ENCODE data around the gene TRIP4. TPM values are rescaled to one million over a fixed set of nuclear protein-coding genes. Genes with fewer than 3 reads are reported as not detected.
A peak's percentile ranks its signal among the peaks of the same experiment; 100 is the strongest.

TRIP4 gene
- total RNA-seq, 1 experiment from 2014 or later, result 9.2 TPM

- DNase-seq (ENCODE audit: low read depth), result no peak
Measured at GRCh38 chr15:64447536-64448315, 60.1 kb downstream of the TRIP4 start.

GRCh38 chr15:64452988-64453688, 65.5 kb downstream of the TRIP4 start:
- DNase-seq (ENCODE audit: low read depth), result no peak

GRCh38 chr15:64453689-64454037, 66.0 kb downstream of the TRIP4 start:
- no peak for DNase-seq (ENCODE audit: low read depth)

DNA sequence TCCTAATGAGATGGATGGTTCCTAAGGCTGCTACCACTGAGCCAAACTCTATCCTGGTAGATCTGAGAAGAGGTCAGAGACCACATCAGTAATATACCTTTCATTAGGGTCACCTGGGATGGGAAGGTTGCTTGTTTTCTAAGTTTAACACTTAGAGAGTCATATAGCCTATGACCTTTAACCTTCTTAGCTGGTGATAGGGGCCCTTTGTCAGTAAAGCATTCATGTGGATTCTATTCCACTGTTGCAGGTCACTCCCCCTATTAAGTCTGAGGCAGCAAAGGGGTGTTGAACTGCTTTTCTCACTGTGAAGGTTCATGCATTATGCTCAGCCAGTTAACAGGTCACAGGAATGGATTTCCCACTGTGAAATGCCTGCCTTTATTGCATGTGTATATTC, 66.6 kb downstream of the TRIP4 start:
- no peak for DNase-seq (ENCODE audit: low read depth)

DNA sequence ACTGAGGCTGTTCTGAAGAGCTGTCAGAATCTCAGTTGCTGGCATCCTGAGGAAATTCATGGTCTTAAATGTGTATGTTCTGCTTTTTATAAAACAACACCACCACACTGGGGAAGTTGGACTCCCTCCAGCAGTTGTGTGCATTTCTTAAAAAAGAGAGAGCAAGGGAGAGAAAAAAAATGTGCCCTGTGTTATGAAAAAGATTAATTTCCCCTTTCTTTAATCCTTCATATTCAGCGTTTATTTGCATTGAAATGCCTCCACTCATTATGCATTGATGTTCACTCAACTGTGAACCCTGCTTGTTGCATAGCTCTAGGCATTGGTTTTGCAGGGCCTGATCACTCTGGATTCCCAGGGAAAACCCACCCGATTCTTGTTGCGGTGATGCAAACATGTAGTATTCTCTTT, 68.3 kb downstream of the TRIP4 start:
- no peak for DNase-seq (ENCODE audit: low read depth)

GRCh38 chr15:64456634-64457108, 69.0 kb downstream of the TRIP4 start:
- no peak for DNase-seq (ENCODE audit: low read depth)

DNA sequence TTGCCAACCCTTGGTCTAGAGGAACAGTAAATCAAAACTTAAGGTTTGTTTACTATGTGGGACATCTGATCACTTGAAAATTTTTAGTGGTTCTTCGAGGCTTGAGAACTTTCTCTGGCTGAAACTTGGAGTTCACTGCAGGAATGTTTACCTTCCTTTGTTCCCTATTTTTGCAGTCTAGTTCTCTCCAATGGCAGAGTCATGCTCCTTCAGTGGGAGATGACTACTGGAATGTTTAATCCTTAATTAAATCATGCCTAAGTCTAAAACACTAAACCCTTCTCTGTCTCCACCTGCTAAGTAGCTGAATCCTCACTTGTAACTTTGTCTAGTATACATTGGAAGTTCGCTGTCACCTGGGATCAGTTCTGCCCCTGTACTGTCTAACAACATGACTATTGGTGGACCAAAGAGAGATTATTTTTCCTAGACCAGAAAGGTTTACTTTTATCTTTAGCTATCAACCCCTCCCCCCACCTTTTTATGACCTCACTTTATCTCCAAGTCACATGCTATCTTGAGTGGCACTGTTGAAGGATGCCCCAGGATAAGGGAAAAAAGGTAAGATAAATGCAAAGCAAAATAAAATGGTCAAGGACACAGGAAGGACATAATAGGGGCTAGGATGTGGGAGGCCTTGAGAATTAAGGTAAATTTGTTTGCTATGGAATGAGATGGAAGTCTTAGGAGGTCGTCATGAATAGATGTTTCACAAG, 71.6 kb downstream of the TRIP4 start:
- DNase-seq (ENCODE audit: low read depth), result no peak

GRCh38 chr15:64460206-64460723, 72.6 kb downstream of the TRIP4 start, which contains the start of gene ZNF609:
Gene ZNF609 (plus strand): TSS chr15:64460578. CDS start chr15:64499420, 38,842 bp downstream.
- DNase-seq (ENCODE audit: low read depth), result peak; percentile 94

DNA sequence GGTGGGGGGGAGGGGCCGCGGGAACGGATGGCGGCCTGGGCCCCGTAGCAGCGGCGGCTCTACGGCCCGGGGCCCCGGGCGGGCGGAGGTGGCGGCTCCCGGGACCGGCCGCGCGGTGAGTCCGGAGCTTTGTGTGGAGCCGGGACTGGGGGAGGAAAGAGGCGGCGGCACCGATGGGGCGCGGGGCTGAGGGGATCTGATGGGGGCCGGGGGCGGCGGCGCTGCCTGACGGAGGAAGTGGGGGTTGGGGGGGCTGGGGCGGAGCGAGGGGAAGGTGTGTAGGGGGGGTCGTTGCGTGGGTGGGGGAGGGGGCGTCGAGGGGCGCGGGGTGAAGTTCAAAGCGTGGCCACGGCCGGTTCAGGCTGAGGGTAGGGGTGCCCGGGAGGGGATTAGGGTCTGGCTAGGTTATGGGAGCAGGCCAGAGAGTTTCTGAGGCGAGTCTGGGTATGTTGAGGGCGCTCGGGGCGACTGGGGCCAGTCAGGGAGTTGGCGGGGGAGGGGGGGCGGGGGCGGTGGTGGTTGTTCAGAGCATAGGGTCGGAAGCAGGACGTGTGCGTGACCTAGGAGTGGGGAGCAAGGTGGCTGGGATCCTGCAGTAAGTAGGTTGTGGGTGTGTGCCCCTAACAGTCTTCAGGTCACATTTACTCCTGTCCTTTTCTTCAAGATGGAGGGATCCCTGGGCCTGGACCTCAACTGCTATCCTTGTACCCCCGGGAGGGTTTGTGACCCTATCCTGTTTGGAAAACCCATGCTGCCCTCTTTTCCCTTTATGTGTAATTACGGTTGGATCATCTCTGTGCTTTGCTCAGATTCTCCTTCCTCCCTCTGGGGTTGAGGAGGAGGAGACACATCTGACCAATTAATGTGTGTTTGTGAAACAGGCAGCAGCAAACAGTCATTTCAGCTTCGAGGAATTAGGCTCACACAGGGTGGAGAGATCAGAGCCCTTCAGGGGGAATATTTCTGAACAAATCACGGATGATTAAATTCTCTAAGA, 73.4 kb downstream of the TRIP4 start:
- peak; percentile 91 for DNase-seq (ENCODE audit: low read depth)

DNA sequence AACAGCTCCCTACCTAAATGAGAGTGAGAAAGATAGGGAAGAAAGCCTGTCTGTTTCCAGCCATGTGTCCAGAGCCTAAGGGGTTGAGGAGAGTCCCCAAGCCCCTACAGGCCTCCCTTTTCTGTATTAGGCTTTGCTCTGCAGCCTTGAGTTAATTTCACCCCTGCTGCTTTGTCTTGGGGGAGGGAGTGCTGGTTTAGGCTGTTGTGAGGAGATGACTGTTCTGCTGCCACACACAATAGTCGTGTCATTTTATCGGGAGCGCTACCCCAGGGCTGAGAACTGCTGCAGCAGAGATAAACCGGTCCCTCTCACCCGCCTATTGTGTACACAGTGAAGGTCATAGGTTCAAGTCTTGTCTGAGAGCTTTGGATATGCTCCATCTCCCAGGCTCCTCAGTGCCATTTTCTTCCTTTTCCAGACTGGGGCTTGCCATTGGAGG, 74.1 kb downstream of the TRIP4 start:
- no peak for DNase-seq (ENCODE audit: low read depth)

GRCh38 chr15:64462492-64462891, 74.9 kb downstream of the TRIP4 start:
- DNase-seq (ENCODE audit: low read depth), result no peak

- DNase-seq (ENCODE audit: low read depth), result no peak
Measured at GRCh38 chr15:64464276-64465005, 76.8 kb downstream of the TRIP4 start.

DNA sequence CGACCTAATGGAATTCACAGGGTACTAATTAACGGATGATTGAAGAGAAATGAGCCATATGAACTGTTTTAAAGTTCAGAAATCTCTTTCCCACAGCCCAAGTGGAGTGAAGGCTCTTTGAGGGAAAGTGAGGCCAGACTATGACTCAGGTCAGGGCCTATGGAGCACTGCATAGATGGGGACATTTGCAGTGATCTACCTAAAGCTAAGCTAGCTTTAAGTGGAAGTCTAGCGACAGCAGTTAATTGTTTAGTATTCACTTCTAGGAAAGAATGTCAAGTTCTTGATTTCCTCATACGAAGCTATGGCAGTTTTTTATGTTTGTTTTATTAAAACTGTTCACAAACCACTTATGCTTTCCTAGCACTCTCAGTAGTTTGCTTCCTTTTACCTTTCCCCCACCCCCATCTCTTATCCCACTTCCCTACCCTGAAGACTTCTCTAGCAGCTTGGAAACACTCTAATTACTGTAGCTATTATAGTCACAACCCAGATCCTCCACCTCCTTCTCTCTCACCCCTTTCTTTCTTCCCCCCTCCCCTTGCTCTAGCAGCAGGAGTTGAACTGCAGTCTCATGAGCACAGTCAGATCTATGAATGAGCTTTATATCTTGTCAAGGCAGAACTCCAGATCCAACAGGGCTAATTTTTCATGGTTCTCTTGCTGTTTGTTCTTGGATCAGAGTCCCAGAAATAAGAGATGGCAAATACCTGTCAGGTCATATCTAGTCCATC, 78.9 kb downstream of the TRIP4 start:
- no peak for DNase-seq (ENCODE audit: low read depth)

- DNase-seq (ENCODE audit: low read depth), result no peak
Measured at GRCh38 chr15:64472161-64472560, 84.5 kb downstream of the TRIP4 start.

DNA sequence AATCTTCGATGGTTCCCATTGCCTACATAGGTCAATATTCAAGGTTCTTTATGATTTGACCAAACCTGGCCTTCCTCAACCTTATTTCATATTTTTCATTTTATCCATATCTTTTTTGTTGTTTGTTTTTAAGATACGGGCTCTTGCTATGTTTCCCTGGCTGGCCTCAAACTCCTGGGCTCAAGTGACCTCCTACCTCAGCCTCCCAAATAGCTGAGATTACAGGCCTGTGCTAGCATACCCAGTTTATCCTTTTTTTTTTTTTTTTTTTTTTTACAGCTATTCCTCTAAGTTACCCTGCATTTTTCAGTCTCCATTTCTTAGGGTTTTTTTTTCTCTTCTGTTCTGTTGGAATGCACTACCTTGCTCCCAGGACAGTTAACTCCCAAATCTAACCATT, 87.2 kb downstream of the TRIP4 start:
- DNase-seq (ENCODE audit: low read depth), result no peak

- DNase-seq (ENCODE audit: low read depth), result no peak
Measured at GRCh38 chr15:64476550-64476949, 88.9 kb downstream of the TRIP4 start.

- peak; percentile 59 for DNase-seq (ENCODE audit: low read depth)
Measured at GRCh38 chr15:64478863-64479262, 91.2 kb downstream of the TRIP4 start.

- DNase-seq (ENCODE audit: low read depth), result no peak
Measured at GRCh38 chr15:64480891-64481290, 93.3 kb downstream of the TRIP4 start.

DNA sequence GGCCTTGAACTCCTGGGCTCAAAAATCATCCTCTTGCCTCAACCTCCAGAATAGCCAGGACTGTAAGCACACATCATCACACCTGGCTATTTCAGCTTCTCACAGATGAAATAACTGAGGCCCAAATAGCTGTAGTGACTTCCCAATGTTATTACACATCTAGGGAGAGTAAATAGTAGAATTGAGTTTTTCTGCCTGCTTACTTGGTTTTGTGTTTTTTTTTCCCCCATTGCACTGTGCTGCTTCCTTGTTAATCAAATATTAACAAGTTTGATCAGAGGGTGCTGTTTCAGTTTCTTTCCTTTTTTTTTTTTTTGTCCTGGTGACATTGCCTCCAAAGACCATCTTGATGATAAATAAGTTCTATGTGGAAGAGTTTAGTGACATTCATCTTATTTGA, 96.1 kb downstream of the TRIP4 start:
- DNase-seq (ENCODE audit: low read depth), result no peak
